Measurements from ENCODE around the gene ST6GALNAC4. TPM values are rescaled to one million over a fixed set of nuclear protein-coding genes. Genes with fewer than 3 reads are reported as not detected.
A peak's percentile ranks its signal among the peaks of the same experiment; 100 is the strongest.

Gene ST6GALNAC4
- total and polyA plus RNA-seq, 4 donors: 24.6 to 96.2 (median 55.0) TPM

GRCh38 chr9:127903557-127904475, 13.0 kb downstream of the ST6GALNAC4 start:
- Histone ChIP-seq H3K27me3 (ENCODE audit: control insufficient read depth in 3 of 3, insufficient read depth in 3 of 3, low read length in 2 of 3) (no peaks in the 10 kb centered on the region), H3K4me3 (no peak overlapping the region), H3K4me1 (ENCODE audit: control insufficient read depth in 5 of 5, insufficient read depth in 5 of 5, low read length in 5 of 5) (peaks cover 0 to 46% (median 35%) of the 10 kb centered on the region in 5 donors), H3K36me3 (ENCODE audit: control insufficient read depth in 4 of 4, insufficient read depth in 4 of 4, low read length in 4 of 4) (peaks cover 0 to 10% (median 2%) of the 10 kb centered on the region in 4 donors), H3K27ac (ENCODE audit: low read depth in 1 of 2, low read length in 1 of 2) (peak overlapping the region; percentile 5 to 95), H3K9me3 (ENCODE audit: control insufficient read depth in 4 of 4, insufficient read depth in 3 of 4, low read length in 3 of 4) (no peaks in the 10 kb centered on the region), H3K9ac (ENCODE audit: insufficient read depth in 1 of 2, low read length in 2 of 2) (peak overlapping the region in 1 of 2 donors; percentile 63)
- peak; percentile 69 to 78 (median 69) for DNase-seq
- ATAC-seq (ENCODE audit: insufficient read depth, low FRiP score): peak; percentile 16
- 19 to 20% methylated on average over 17 of the region's 17 CpGs for WGBS, 2 donors
- TF ChIP-seq CTCF (IDR thresholded peaks at IDR 0.05; ENCODE audit: control extremely low read depth, extremely low read depth): no peak

GRCh38 chr9:127899128-127899943, 17.5 kb downstream of the ST6GALNAC4 start, which contains the start of gene ST6GALNAC6:
ST6GALNAC6 (minus strand) TSS chr9:127899603; CDS start chr9:127897981, 1,622 bp downstream.
- Histone ChIP-seq H3K27me3 (ENCODE audit: control insufficient read depth in 3 of 3, insufficient read depth in 3 of 3, low read length in 2 of 3) (no peaks in the 10 kb centered on the region), H3K4me3 (peak within 1 kb of the TSS; percentile 91), H3K27ac (ENCODE audit: low read depth in 1 of 2, low read length in 1 of 2) (peak within 1 kb of the TSS; percentile 77 to 96), H3K4me1 (ENCODE audit: control insufficient read depth in 5 of 5, insufficient read depth in 5 of 5, low read length in 5 of 5) (peaks cover 6 to 37% (median 18%) of the 10 kb centered on the region in 5 donors), H3K9ac (ENCODE audit: insufficient read depth in 1 of 2, low read length in 2 of 2) (peak within 1 kb of the TSS in 1 of 2 donors; percentile 76), H3K9me3 (ENCODE audit: control insufficient read depth in 4 of 4, insufficient read depth in 3 of 4, low read length in 3 of 4) (peaks cover 0 to 4% (median 0%) of the 10 kb centered on the region in 4 donors), H3K36me3 (ENCODE audit: control insufficient read depth in 4 of 4, insufficient read depth in 4 of 4, low read length in 4 of 4) (peaks cover 2 to 21% (median 16%) of the 10 kb centered on the region in 4 donors)
- peak; percentile 86 for ATAC-seq (ENCODE audit: insufficient read depth, low FRiP score)
- no peak for TF ChIP-seq CTCF (IDR thresholded peaks at IDR 0.05; ENCODE audit: control extremely low read depth, extremely low read depth)
- WGBS, 2 donors: 1% methylated on average over 62 to 89 of the region's 89 CpGs
- DNase-seq: peak; percentile 79 to 90 (median 80)

- Histone ChIP-seq H3K27ac (ENCODE audit: low read depth in 1 of 2, low read length in 1 of 2) (peak overlapping the region; percentile 77 to 96), H3K9me3 (ENCODE audit: control insufficient read depth in 4 of 4, insufficient read depth in 3 of 4, low read length in 3 of 4) (peaks cover 0 to 4% (median 0%) of the 10 kb centered on the region in 4 donors), H3K4me1 (ENCODE audit: control insufficient read depth in 5 of 5, insufficient read depth in 5 of 5, low read length in 5 of 5) (peaks cover 6 to 30% (median 13%) of the 10 kb centered on the region in 5 donors), H3K27me3 (ENCODE audit: control insufficient read depth in 3 of 3, insufficient read depth in 3 of 3, low read length in 2 of 3) (no peaks in the 10 kb centered on the region), H3K36me3 (ENCODE audit: control insufficient read depth in 4 of 4, insufficient read depth in 4 of 4, low read length in 4 of 4) (peaks cover 9 to 29% (median 24%) of the 10 kb centered on the region in 4 donors), H3K9ac (ENCODE audit: insufficient read depth in 1 of 2, low read length in 2 of 2) (peak overlapping the region in 1 of 2 donors; percentile 55), H3K4me3 (peak overlapping the region; percentile 91)
- TF ChIP-seq CTCF (IDR thresholded peaks at IDR 0.05; ENCODE audit: control extremely low read depth, extremely low read depth): no peak
- no peak for ATAC-seq (ENCODE audit: insufficient read depth, low FRiP score)
- 12 to 21% methylated on average over 32 of the region's 32 CpGs for WGBS, 2 donors
- DNase-seq: peak; percentile 72 to 79 (median 78)
Observed at GRCh38 chr9:127898433-127899127, 18.3 kb downstream of the ST6GALNAC4 start.

Measured in lung (tissue), 12 donors.